SK-N-SH treated with all-trans-retinoic acid at 6 μM for 48 hours (cell line): ENCODE results near the gene WNT7A.

ENCODE experiments used
- ISL1 ChIP-seq: fragments of 250-450 bp; sonication (Bioruptor Pico); IDR thresholded peaks from 2 replicates; pipeline ENCODE4 v2.1.2; 2022; ENCODE audit warnings: mild to moderate bottlenecking, moderate library complexity
- PATZ1 ChIP-seq: fragments of 250-450 bp; sonication (Bioruptor Pico); IDR thresholded peaks from 2 replicates; pipeline ENCODE4 v1.8.0; 2020; ENCODE audit warnings: mild to moderate bottlenecking, moderate library complexity, borderline replicate concordance
- POU6F1 ChIP-seq: fragments of 250-450 bp; sonication (Bioruptor Pico); IDR thresholded peaks from 2 replicates; pipeline ENCODE4 v1.8.0; 2021; ENCODE audit warnings: low read depth, mild to moderate bottlenecking, moderate library complexity, borderline replicate concordance
- ZFP30 ChIP-seq: fragments of 450-650 bp; formaldehyde crosslinking; IDR thresholded peaks from 2 replicates; pipeline ENCODE4 v1.5.0; 2022; ENCODE audit warnings: mild to moderate bottlenecking, moderate library complexity

GRCh38 chr3:13839726-13840340, 40.0 kb downstream of the WNT7A start:
- TF ChIP-seq POU6F1 (CRISPR knock-in tag) (no peak), ZFP30 (CRISPR knock-in tag) (no peak), ISL1 (CRISPR knock-in tag) (no peak), PATZ1 (no peak)
